Stomach smooth muscle (tissue), 2 donors: Measurements from ENCODE around the gene WNT3A.
A peak's percentile ranks its signal among the peaks of the same experiment; 100 is the strongest.
"Not testable (repeated sequence)": the region's sequence is repeated elsewhere in the genome, so short reads cannot be mapped to it uniquely, and the experiment has no call there.

ENCODE experiments used
- H3K27ac ChIP-seq: one replicate; pipeline ENCODE4 v1.7.0; 2013; ENCODE audit warnings: mild to moderate bottlenecking, low read length, inconsistent platforms
- H3K27me3 ChIP-seq, 2 donors: one replicate each; pipeline ENCODE4 v1.7.0; 2013; ENCODE audit warnings: low read length in 2 of 2; ENCODE audit not compliant: insufficient read depth in 2 of 2, control insufficient read depth in 1 of 2
- H3K36me3 ChIP-seq, 2 donors: one replicate each; pipeline ENCODE4 v1.7.0; 2013; ENCODE audit warnings: low read length in 2 of 2; ENCODE audit not compliant: control insufficient read depth in 2 of 2, insufficient read depth in 2 of 2
- H3K4me1 ChIP-seq: one replicate; pipeline ENCODE4 v1.7.0; 2013; ENCODE audit warnings: low read length; ENCODE audit not compliant: control insufficient read depth, insufficient read depth
- H3K4me3 ChIP-seq, 2 donors: one replicate each; pipeline ENCODE4 v1.7.0; 2013; ENCODE audit warnings: low read length in 2 of 2
- H3K9ac ChIP-seq, 2 donors: one replicate each; pipeline ENCODE4 v1.7.0; 2013; ENCODE audit warnings: low read length in 2 of 2, mild to moderate bottlenecking in 1 of 2
- H3K9me3 ChIP-seq, 2 donors: one replicate each; pipeline ENCODE4 v1.7.0; 2013; ENCODE audit warnings: low read length in 2 of 2; ENCODE audit not compliant: control insufficient read depth in 2 of 2
- donor health status: healthy.
- donor health status: Pancreatic carcinoma.

The WNT3A gene

DNA sequence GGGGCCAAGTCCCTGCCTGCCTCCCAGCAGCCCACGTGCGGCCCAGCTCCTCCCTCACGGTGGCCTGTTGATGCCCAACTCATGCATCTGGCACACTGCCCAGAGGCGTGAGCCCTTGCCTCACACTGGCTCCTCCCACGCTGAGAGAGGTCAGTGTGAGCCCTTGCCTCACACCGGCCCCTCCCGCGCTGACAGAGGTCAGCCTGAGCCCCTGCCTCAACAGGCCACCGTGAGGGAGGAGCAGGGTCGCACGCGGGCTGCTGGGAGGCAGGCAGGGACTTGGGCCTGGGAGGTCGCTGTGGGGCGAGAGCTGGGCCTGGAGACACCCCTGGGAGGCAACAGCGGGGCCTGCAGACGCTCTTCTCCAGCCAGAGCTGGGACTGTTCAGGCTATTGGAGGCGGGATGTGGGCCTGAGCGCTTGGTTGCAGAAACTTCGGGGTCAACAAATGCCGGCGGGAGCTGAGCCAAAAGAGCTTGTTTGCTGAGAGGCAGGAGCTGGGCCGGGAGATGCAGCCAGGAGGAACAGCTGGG lies 33.9 kb upstream of the WNT3A start:
- not testable (repeated sequence) for H3K9me3 ChIP-seq, H3K27ac ChIP-seq

DNA sequence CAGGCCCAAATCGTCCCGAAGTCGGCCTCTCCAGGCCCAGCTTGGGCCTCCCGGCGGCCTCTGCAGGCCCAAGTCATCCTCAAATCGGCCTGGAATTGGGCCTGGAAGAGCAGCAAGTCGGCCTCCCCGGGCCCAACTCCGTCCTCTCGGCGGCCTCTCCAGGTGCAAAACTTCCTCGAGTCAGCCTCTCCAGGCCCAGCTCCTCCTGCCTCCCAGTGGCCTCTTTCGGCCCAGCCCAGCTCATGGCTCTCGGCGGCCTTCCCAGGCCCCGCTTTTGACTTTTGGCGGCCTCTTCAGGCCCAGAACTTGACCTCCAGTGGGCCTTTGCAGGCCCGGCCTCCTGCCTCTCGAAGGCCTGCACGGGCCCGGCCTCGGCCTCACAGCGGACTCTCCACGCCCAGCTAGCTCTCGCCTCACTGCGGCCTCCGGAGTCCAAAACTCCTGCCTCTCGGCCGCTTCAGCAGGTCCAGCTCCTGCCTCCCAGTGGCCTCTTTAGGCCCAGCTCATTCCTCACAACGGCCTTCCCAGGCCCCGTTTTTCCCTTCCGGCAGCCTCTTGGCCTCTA lies 33.0 kb upstream of the WNT3A start:
- H3K27me3 ChIP-seq, H3K27ac ChIP-seq, H3K9me3 ChIP-seq, H3K36me3 ChIP-seq, H3K4me3 ChIP-seq, H3K9ac ChIP-seq, H3K4me1 ChIP-seq: not testable (repeated sequence)

More for the DNA sequence above, 33.9 kb upstream of the WNT3A start:
- H3K27me3 ChIP-seq, H3K4me1 ChIP-seq, H3K9ac ChIP-seq, H3K36me3 ChIP-seq, H3K4me3 ChIP-seq: not testable (repeated sequence)

DNA sequence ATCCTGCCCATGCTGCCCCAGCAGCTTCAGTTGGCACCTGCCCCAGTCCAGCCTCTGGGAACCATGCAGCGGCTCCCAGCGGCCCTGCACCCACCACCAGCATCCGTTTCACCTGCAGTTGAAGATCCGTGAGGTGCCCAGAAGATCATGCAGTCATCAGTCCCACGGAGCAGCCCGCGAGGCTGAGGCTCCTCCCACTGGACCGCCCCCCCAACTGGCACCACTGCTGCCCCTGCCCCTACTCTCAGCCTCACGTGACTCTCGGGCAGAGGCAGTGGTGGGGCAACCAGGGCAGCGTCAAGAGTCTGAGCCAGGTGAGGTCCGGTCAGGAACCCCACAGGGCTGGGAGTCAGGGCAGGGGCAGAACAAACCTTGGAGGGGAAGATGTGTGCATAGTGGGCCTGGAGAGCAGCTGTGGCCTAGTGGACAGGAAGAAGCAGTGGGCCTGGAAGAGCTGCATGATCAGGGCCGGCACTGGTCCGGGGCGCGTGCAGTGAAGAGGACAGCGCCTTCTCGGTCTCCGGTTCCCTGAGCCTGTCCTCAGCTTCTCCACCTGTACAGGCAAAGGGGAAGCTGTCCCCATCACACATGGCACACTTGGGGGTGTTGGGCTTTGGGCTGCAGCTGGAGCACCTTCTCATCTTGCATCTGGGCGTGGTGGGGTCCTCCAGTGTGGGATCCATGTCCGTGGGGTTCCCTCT lies 31.1 kb upstream of the WNT3A start:
- H3K4me3 ChIP-seq, H3K36me3 ChIP-seq, H3K27me3 ChIP-seq, H3K9ac ChIP-seq, H3K4me1 ChIP-seq, H3K27ac ChIP-seq, H3K9me3 ChIP-seq: not testable (repeated sequence)

GRCh38 chr1:227987181-227987580 lies 19.6 kb upstream of the WNT3A start:
- H3K4me1 ChIP-seq = no peaks in the 10 kb centered on the region
- no peaks in the 10 kb centered on the region for H3K27me3 ChIP-seq
- no peak overlapping the region for H3K9ac ChIP-seq
- H3K4me3 ChIP-seq = no peak overlapping the region
- H3K9me3 ChIP-seq = peaks cover 0 to 4% of the 10 kb centered on the region in 2 donors
- H3K36me3 ChIP-seq = no peaks in the 10 kb centered on the region
- H3K27ac ChIP-seq = no peak overlapping the region

- Histone ChIP-seq H3K9me3 (peaks cover 10 to 16% of the 10 kb centered on the region in 2 donors), H3K4me1 (no peaks in the 10 kb centered on the region), H3K27ac (no peak overlapping the region), H3K9ac (no peak overlapping the region), H3K27me3 (no peaks in the 10 kb centered on the region), H3K36me3 (no peaks in the 10 kb centered on the region), H3K4me3 (no peak overlapping the region)
These were observed 12.0 kb upstream of the WNT3A start for GRCh38 chr1:227994632-227995300.

DNA sequence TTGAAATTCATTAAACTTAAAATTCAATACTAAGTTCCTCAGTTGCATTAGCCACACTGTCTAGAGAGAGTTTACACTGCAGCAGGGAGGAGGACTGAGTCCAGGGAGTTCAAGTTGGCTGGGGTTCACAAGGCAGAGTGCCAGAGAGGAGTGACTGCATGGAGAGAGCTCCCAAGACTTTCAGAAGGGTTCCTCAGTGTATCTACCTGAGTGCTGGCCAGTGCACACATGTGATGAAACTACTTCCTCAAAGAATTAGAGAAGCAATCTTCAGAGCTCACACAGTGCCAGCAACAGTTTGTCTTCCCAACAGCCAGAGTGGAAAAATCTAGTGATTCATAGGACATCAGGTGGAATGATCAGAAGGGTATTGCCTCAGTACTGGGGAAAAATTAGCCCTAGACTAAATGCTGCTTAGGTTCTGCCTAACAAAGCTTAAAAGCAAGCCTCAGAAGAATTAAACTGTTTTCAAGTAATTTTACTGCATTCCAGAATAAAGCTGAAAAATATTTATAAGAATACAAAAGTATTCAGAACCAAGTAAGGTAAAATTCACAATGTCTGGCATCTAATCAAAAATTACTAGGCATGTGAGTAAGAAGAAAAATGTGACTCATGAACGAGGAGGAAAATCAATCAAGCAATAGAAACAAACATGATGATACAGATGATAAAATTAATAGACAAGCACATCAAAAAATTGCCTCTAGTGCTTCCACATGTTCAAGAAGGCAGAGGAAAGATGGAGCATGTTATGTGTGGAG lies 10.4 kb upstream of the WNT3A start:
- H3K27ac ChIP-seq = no peak overlapping the region
- no peaks in the 10 kb centered on the region for H3K4me1 ChIP-seq
- H3K27me3 ChIP-seq = no peaks in the 10 kb centered on the region
- no peaks in the 10 kb centered on the region for H3K36me3 ChIP-seq
- no peak overlapping the region for H3K9ac ChIP-seq
- peak overlapping the region in 1 of 2 donors; percentile 12 for H3K4me3 ChIP-seq
- H3K9me3 ChIP-seq = peaks cover 10 to 13% of the 10 kb centered on the region in 2 donors

DNA sequence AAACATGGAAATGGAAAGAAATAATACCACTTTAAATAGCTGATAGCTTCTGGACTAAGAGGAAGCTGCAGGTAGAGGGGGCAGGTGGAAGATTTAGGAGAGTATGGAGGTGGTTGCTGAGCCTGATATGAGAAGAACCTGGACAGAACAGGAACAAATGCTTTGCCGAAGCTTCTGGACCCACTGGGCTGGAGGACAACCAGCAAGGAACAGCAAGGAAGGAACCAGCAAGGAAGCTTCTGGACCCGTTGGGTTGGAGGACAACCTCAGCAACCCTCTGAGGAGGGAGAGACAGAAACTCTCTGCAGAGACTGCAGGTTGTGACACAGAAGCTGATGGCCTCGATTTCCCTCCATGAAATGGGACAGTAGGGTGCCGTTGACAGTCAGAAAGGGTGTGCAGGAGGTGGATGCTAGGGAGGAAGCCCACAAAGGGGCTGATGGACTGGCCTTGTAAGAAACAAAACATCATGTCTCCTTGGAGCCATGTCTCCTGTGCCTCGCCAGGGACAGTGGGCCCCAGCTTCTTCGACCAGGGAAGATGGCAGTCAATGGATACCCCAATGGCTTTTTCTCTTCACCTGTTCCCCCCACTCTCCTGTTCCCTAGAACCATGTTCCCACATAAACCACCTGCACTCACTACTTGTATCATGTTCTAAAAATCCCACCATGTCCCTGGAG lies 8.3 kb upstream of the WNT3A start:
- H3K27me3 ChIP-seq = peaks cover 2 to 6% of the 10 kb centered on the region in 2 donors

DNA sequence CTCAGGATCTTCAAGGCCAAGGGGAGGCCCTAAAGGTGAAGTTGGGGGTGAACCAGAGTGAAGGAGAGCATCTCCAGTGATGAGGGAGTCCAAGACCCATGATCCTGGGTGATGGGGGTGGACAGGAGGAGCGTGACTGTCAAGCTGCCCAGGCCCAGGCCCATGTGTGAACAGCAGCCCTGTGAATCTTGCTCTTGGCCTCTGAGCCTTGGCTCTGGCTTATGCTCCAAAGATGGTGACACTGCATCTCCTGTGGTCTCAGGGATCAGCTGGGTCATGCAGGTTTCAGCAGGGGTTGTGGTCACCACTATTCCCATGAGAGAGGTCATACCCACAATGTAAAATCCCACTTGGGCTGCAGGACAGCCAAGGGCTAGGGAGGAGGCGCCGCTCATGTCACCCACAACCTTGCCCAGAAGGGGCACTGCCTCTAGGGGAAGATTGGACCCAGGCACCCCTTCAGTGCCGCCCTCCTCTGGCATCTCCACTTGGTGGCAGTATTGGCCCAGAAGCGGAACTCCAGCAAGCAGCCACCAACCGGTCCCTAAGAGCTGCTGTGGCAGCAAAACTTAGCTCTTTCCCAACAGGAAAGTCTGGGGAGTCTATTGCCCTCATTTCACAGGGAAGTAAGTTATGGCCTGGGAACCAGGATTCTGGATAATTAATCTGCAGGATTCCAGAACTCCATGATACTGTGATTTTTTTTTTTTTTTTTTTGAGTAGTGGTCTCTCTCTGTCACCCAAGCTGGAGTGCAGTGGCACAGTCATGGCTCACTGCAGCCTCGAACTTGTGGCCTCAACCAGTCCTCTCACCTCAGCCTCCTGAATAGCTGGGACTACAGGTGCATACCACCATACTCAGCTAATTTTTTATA lies 7.5 kb upstream of the WNT3A start:
- Histone ChIP-seq H3K36me3 (no peaks in the 10 kb centered on the region), H3K9me3 (peaks cover 10 to 12% of the 10 kb centered on the region in 2 donors), H3K9ac (no peak overlapping the region), H3K4me3 (no peak overlapping the region), H3K27ac (no peak overlapping the region), H3K4me1 (peaks cover 2% of the 10 kb centered on the region), H3K27me3 (peaks cover 9 to 13% of the 10 kb centered on the region in 2 donors)

More for the DNA sequence above, 8.3 kb upstream of the WNT3A start:
- H3K9ac ChIP-seq = no peak overlapping the region
- H3K27ac ChIP-seq = no peak overlapping the region
- peaks cover 10 to 12% of the 10 kb centered on the region in 2 donors for H3K9me3 ChIP-seq
- H3K4me1 ChIP-seq = no peaks in the 10 kb centered on the region
- H3K36me3 ChIP-seq = no peaks in the 10 kb centered on the region
- H3K4me3 ChIP-seq = no peak overlapping the region

DNA sequence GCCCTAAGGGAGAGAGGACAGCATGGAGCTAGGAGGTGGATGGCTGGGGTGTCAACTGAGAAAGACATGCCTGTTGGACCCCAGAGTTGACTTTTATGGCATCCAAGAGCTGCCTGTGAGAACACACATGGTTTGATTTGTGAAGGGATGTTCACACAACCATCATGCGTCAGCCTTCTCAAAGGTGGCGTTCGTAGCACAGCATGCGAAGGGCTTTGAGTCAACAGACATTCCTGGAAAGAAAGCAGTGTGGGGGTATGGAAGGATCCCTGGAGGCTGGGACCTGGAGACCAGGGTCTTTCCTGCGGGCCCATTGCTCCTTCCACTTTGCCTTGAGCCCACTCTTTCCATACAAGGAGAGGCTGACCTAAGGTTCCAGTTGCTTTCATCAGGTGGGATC lies 6.4 kb upstream of the WNT3A start:
- H3K9me3 ChIP-seq = peaks cover 10 to 12% of the 10 kb centered on the region in 2 donors
- no peaks in the 10 kb centered on the region for H3K36me3 ChIP-seq
- H3K27me3 ChIP-seq = peaks cover 19 to 24% of the 10 kb centered on the region in 2 donors
- H3K4me3 ChIP-seq = no peak overlapping the region
- H3K4me1 ChIP-seq = peaks cover 2% of the 10 kb centered on the region
- no peak overlapping the region for H3K9ac ChIP-seq
- H3K27ac ChIP-seq = no peak overlapping the region
